B cell (primary cell): ENCODE results near the gene ENTREP3. TPM values are rescaled to one million over a fixed set of nuclear protein-coding genes. Genes with fewer than 3 reads are reported as not detected.

Source experiments
- ATAC-seq: fragments of 200-7000 bp; cut with Tn5 transposase; one replicate; pipeline ENCODE4 v1.10.0; 2021; ENCODE audit warnings: low read depth, mild to moderate bottlenecking, moderate number of reproducible peaks, moderate library complexity
- CTCF ChIA-PET: fragments of 350-600 bp; sonication (Branson Sonifier 250); formaldehyde crosslinking; loops from one replicate; lab custom pipeline; 2021; ENCODE audit warnings: antibody characterized with exemption, inconsistent platforms; lab: Charles Lee
- POLR2A ChIA-PET: fragments of 350-600 bp; sonication (Branson Sonifier 250); formaldehyde crosslinking; loops from one replicate; lab custom pipeline; 2021; ENCODE audit warnings: antibody characterized with exemption; lab: Charles Lee
- DNase-seq: peaks from one replicate; pipeline ENCODE4 v3.0.0; 2013
- H2AFZ ChIP-seq: 2 replicates; pipeline ENCODE4 v1.6.1; 2012; ENCODE audit warnings: mild to moderate bottlenecking, low read depth, low read length; ENCODE audit not compliant: insufficient read depth, poor library complexity, severe bottlenecking
- H3K27ac ChIP-seq, 2 donors: 1 replicate in 1 of 2; 2 replicates in 1 of 2; pipeline ENCODE4 v1.5.1; 2012 to 2013; ENCODE audit warnings: low read length in 2 of 2, mild to moderate bottlenecking in 2 of 2, moderate library complexity in 1 of 2
- H3K27me3 ChIP-seq, 4 experiments: fragments of 200-600 bp in 1 of 4; sonication (generic) in 1 of 4; replicated peaks in 1 of 4; 1 replicate in 2 of 4; 2 replicates in 2 of 4; pipeline versions ENCODE4 v1.6.1 to v1.7.0; 2013 to 2016; ENCODE audit warnings: low read length in 3 of 4, mild to moderate bottlenecking in 2 of 4, mixed read lengths in 1 of 4, moderate library complexity in 1 of 4; ENCODE audit not compliant: insufficient read depth in 4 of 4, control insufficient read depth in 3 of 4; ENCODE audit errors: control extremely low read depth in 1 of 4
- H3K36me3 ChIP-seq, 2 experiments: replicated peaks in 1 of 2; 1 replicate in 1 of 2; 2 replicates in 1 of 2; pipeline versions ENCODE4 v1.6.1 to v1.7.1; 2013; ENCODE audit warnings: low read length in 1 of 2; ENCODE audit not compliant: insufficient read depth in 2 of 2, control insufficient read depth in 1 of 2; ENCODE audit errors: control extremely low read depth in 1 of 2, extremely low read depth in 1 of 2
- H3K4me1 ChIP-seq, 2 donors: fragments of 200-600 bp in 1 of 2; sonication (generic) in 1 of 2; 1 replicate in 1 of 2; 2 replicates in 1 of 2; pipeline versions ENCODE4 v1.5.1 to v1.6.1; 2013 to 2017; ENCODE audit warnings: low read length in 2 of 2; ENCODE audit not compliant: control insufficient read depth in 2 of 2, insufficient read depth in 2 of 2
- H3K4me2 ChIP-seq: replicated peaks from 2 replicates; pipeline ENCODE3; 2012; ENCODE audit warnings: mild to moderate bottlenecking, low read depth, low read length; ENCODE audit not compliant: poor library complexity, severe bottlenecking
- H3K4me3 ChIP-seq, 5 experiments: fragments of 200-600 bp in 1 of 5; sonication (generic) in 1 of 5; 1 replicate in 3 of 5; 2 replicates in 2 of 5; pipeline versions ENCODE4 v1.5.1 to v1.7.0; 2011 to 2016; ENCODE audit warnings: low read length in 4 of 5, mild to moderate bottlenecking in 4 of 5, low read depth in 2 of 5, control low read depth in 1 of 5, moderate library complexity in 1 of 5; ENCODE audit not compliant: insufficient read depth in 1 of 5; ENCODE audit errors: control extremely low read depth in 1 of 5, extremely low read depth in 1 of 5
- H3K79me2 ChIP-seq: fragments of 200-600 bp; sonication (generic); one replicate; pipeline ENCODE4 v1.6.0; 2016; ENCODE audit warnings: low read length; ENCODE audit not compliant: control insufficient read depth, insufficient read depth
- H3K9ac ChIP-seq: fragments of 200-600 bp; sonication (generic); 2 replicates; pipeline ENCODE4 v1.6.1; 2017; ENCODE audit warnings: mild to moderate bottlenecking, low read length, moderate library complexity
- H3K9me3 ChIP-seq, 3 donors: one replicate each; pipeline versions ENCODE4 v1.6.1 to v1.7.1; 2013; ENCODE audit warnings: low read length in 2 of 3; ENCODE audit not compliant: control insufficient read depth in 2 of 3, insufficient read depth in 1 of 3; ENCODE audit errors: control extremely low read depth in 1 of 3
- H4K20me1 ChIP-seq: 2 replicates; pipeline ENCODE4 v1.6.0; 2012; ENCODE audit warnings: mild to moderate bottlenecking, low read length; ENCODE audit not compliant: insufficient read depth, control insufficient read depth, poor library complexity, severe bottlenecking
- H3K27ac Mint-ChIP-seq: one replicate; pipeline ENCODE4 v1.8.0; 2021; ENCODE audit warnings: mixed read lengths
- H3K27me3 Mint-ChIP-seq: one replicate; pipeline ENCODE4 v1.8.0; 2021; ENCODE audit warnings: mixed read lengths
- H3K4me1 Mint-ChIP-seq: one replicate; pipeline ENCODE4 v1.8.0; 2021; ENCODE audit warnings: mixed read lengths
- H3K4me3 Mint-ChIP-seq: one replicate; pipeline ENCODE4 v1.8.0; 2021; ENCODE audit warnings: mixed read lengths
- H3K9me3 Mint-ChIP-seq: one replicate; pipeline ENCODE4 v1.8.0; 2022; ENCODE audit warnings: mixed read lengths; ENCODE audit not compliant: insufficient read depth
- EZH2 ChIP-seq: IDR thresholded peaks from 2 replicates; pipeline ENCODE4 v1.6.1; 2012; ENCODE audit warnings: borderline replicate concordance, low read depth, mild to moderate bottlenecking, moderate library complexity, low read length; ENCODE audit not compliant: insufficient read depth, poor library complexity, severe bottlenecking
- WGBS: methylation state at CpG from one replicate; pipeline ENCODE4 v1.1.5; 2013; ENCODE audit warnings: missing lambda C conversion rate; ENCODE audit not compliant: insufficient coverage; 5-methylcytosine and 5-hydroxymethylcytosine counted together
- intact Hi-C: fragments of 100-400 bp; cut with micrococcal nuclease; formaldehyde crosslinking; loops from one replicate; pipeline ENCODE4 v1.10.0; 2022
- polyA plus RNA-seq: library from polyadenylated mRNA; depleted of rRNA; stranded (reverse); fragments of >200 nt; gene quantifications from 2 replicates; pipeline ENCODE4 v1.2.3, GENCODE V29; 2012
- total RNA-seq, 2 donors: library from RNA; stranded (reverse); fragments of 120-200 nt in 1 of 2; gene quantifications; 1 replicate in 1 of 2; 2 replicates in 1 of 2; pipeline versions ENCODE4 v1.2.3 to v1.2.4, GENCODE V29; 2013 to 2022
- TF ChIP-seq, protein P1 (sequence below): fragments of 200-600 bp; IDR thresholded peaks from one replicate; pipeline ENCODE4 v1.8.0; 2022; ENCODE audit warnings: antibody characterized with exemption, mild to moderate bottlenecking

Gene ENTREP3
- total and polyA plus RNA-seq, 2 donors (not counting 1 experiment from before 2014, with no cell fraction given) = 7.6 to 15.2 TPM

DNA sequence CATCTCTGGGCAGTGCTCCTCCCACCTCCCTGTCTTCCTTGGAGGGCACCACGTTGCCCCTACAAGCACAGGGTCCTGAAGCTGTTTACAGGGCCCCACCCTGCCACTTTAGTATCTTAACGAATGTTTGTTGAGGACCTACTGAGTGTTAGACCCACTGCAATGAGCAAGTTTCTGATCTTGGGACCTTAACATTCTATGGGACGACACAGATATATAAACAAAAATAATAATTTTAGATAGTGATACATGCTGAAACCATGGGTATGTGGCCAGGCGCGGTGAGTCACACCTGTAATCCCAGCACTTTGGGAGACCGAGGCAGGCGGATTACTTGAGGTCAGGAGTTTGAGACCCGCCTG lies 10.1 kb downstream of the ENTREP3 start:
- ChIA-PET POLR2A (interaction anchor here (1.8 to 2.2 kb wide), 2 partner anchors 9 to 51 kb away, joined by 8 to 12 read pairs; partner anchors contain the start of gene ENTREP3), CTCF (interaction anchor here (1.1 to 1.8 kb wide), 6 partner anchors 16 to 72 kb away, joined by 3 to 9 read pairs (median 6); partner anchors contain the start of genes KRTCAP2 and SCAMP3)
- no peaks in the 10 kb centered on the region for H3K27me3 ChIP-seq
- DNase-seq (no peak), ATAC-seq (peak; percentile 1)
- H3K4me1 ChIP-seq = peaks cover 29 to 37% of the 10 kb centered on the region in 2 donors
- peaks cover 0 to 4% (median 2%) of the 10 kb centered on the region in 3 donors for H3K9me3 ChIP-seq
- H3K9ac ChIP-seq = peak overlapping the region; percentile 62
- Mint-ChIP-seq H3K4me1 (peaks cover 34% of the 10 kb centered on the region), H3K9me3 (no peaks in the 10 kb centered on the region), H3K4me3 (peak overlapping the region; percentile 82), H3K27me3 (peaks cover 4% of the 10 kb centered on the region), H3K27ac (peak overlapping the region; percentile 96)
- TF ChIP-seq, protein P1, sequence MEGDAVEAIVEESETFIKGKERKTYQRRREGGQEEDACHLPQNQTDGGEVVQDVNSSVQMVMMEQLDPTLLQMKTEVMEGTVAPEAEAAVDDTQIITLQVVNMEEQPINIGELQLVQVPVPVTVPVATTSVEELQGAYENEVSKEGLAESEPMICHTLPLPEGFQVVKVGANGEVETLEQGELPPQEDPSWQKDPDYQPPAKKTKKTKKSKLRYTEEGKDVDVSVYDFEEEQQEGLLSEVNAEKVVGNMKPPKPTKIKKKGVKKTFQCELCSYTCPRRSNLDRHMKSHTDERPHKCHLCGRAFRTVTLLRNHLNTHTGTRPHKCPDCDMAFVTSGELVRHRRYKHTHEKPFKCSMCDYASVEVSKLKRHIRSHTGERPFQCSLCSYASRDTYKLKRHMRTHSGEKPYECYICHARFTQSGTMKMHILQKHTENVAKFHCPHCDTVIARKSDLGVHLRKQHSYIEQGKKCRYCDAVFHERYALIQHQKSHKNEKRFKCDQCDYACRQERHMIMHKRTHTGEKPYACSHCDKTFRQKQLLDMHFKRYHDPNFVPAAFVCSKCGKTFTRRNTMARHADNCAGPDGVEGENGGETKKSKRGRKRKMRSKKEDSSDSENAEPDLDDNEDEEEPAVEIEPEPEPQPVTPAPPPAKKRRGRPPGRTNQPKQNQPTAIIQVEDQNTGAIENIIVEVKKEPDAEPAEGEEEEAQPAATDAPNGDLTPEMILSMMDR = no peak
- TF ChIP-seq EZH2 = no peak
- WGBS = 0% methylated on average over 2 of the region's 8 CpGs
- H3K36me3 ChIP-seq = no peaks in the 10 kb centered on the region
- H2AFZ ChIP-seq = peak overlapping the region; percentile 78
- H3K79me2 ChIP-seq = peaks cover 9% of the 10 kb centered on the region
- intact Hi-C loops = no loop called here
- peak overlapping the region; percentile 48 to 79 (median 67) for H3K4me3 ChIP-seq
- H4K20me1 ChIP-seq = no peaks in the 10 kb centered on the region
- H3K27ac ChIP-seq = peak overlapping the region; percentile 62 to 71
- peak overlapping the region; percentile 87 for H3K4me2 ChIP-seq
